Epidermal melanocyte (primary cell): Measurements from ENCODE around the gene SLC8A1.

Experiments
- DNase-seq: peaks from one replicate; pipeline ENCODE4 v3.0.0; 2011; ENCODE audit warnings: low spot score; ENCODE audit not compliant: insufficient read length

SLC8A1 gene

DNA sequence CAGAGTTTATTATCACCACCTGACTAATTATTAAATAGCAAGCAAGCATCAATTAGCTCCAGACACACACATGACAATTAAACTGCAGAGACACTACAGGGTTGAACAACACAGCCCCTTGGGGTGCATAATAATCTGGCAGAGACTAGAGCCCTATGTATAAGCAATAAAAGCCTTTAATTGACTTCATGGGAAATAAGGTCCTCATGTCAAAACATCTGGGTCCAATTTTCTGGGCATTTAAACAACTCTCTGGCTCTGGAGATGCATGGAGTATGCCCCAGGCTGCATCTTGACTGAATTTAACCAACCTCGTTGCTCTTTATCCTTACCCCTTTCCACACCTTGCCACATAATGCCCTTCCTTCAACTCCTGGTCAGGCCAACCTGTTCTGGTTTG is 402.1 kb downstream of the SLC8A1 start:
- peak; percentile 36 for DNase-seq

GRCh38 chr2:40048506-40048905 is 403.4 kb downstream of the SLC8A1 start:
- DNase-seq = no peak

DNA sequence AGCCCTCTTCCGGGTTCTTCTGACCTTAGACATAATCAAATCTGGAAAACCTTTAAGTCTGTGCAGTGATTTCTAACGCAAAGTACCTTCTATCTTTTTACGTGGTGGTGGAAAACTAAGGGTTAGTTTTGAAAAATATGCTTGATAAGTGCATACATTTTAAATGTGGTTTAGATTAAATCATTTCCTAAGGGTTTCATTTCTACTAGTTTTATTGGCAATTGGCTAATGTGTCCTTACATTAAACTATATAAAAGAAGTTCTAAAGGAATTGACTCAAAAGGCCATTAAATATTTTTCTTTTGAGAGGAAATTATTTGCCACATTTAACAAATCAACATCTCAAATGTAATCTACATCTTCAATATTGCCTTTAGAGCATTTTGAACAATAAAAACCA is 404.5 kb downstream of the SLC8A1 start:
- no peak for DNase-seq
